Astrocyte (in vitro differentiated cells and primary cell): ENCODE data around the gene BCL7C. TPM values are rescaled to one million over a fixed set of nuclear protein-coding genes. Genes with fewer than 3 reads are reported as not detected.

Source experiments
- DNase-seq: peaks from one replicate; pipeline ENCODE4 v3.0.0-alpha.2; 2010; ENCODE audit warnings: low read depth
- FAIRE-seq: peaks from 2 replicates; lab custom pipeline; 2011; peaks lifted over from hg19 to GRCh38; lab: Jason Lieb, UNC
- H2AFZ ChIP-seq: 2 replicates; pipeline ENCODE4 v1.6.0; 2012; ENCODE audit warnings: low read depth, low read length, inconsistent platforms
- H3K27ac ChIP-seq: 2 replicates; pipeline ENCODE4 v1.5.1; 2011; ENCODE audit warnings: low read depth, low read length, inconsistent platforms
- H3K27me3 ChIP-seq: 2 replicates; pipeline ENCODE4 v1.6.0; 2011; ENCODE audit warnings: low read length, inconsistent platforms; ENCODE audit not compliant: insufficient read depth
- H3K36me3 ChIP-seq: 2 replicates; pipeline ENCODE4 v1.5.1; 2011; ENCODE audit warnings: low read length, inconsistent platforms; ENCODE audit not compliant: insufficient read depth
- H3K4me1 ChIP-seq: 2 replicates; pipeline ENCODE4 v1.5.1; 2011; ENCODE audit warnings: low read length, inconsistent platforms; ENCODE audit not compliant: insufficient read depth
- H3K4me2 ChIP-seq: 2 replicates; pipeline ENCODE4 v1.6.0; 2012; ENCODE audit warnings: low read length, inconsistent platforms
- H3K4me3 ChIP-seq: 2 replicates; pipeline ENCODE4 v1.5.1; 2011; ENCODE audit warnings: low read depth, mild to moderate bottlenecking, low read length, inconsistent platforms; ENCODE audit not compliant: insufficient read depth
- H3K79me2 ChIP-seq: 2 replicates; pipeline ENCODE4 v1.6.0; 2012; ENCODE audit warnings: mild to moderate bottlenecking, low read length, inconsistent platforms; ENCODE audit not compliant: insufficient read depth
- H3K9ac ChIP-seq: 2 replicates; pipeline ENCODE4 v1.6.0; 2012; ENCODE audit warnings: mild to moderate bottlenecking, low read length, inconsistent platforms
- H3K9me3 ChIP-seq: 2 replicates; pipeline ENCODE4 v1.5.1; 2012; ENCODE audit warnings: low read depth, mild to moderate bottlenecking, low read length, inconsistent platforms; ENCODE audit not compliant: insufficient read depth
- H4K20me1 ChIP-seq: 2 replicates; pipeline ENCODE4 v1.6.0; 2012; ENCODE audit warnings: low read length, inconsistent platforms; ENCODE audit not compliant: insufficient read depth
- H3K27ac Mint-ChIP-seq: one replicate; pipeline ENCODE4 v1.8.0; 2021; ENCODE audit warnings: mild to moderate bottlenecking, mixed read lengths; ENCODE audit not compliant: unreplicated experiment
- H3K27me3 Mint-ChIP-seq: one replicate; pipeline ENCODE4 v1.8.0; 2021; ENCODE audit warnings: low read depth, mixed read lengths; ENCODE audit not compliant: unreplicated experiment
- H3K36me3 Mint-ChIP-seq: one replicate; pipeline ENCODE4 v1.8.0; 2021; ENCODE audit warnings: low read depth, mixed read lengths; ENCODE audit not compliant: unreplicated experiment
- H3K4me1 Mint-ChIP-seq: one replicate; pipeline ENCODE4 v1.8.0; 2021; ENCODE audit warnings: low read depth, mixed read lengths; ENCODE audit not compliant: unreplicated experiment
- H3K4me3 Mint-ChIP-seq: one replicate; pipeline ENCODE4 v1.8.0; 2021; ENCODE audit warnings: mild to moderate bottlenecking, moderate library complexity, mixed read lengths; ENCODE audit not compliant: unreplicated experiment
- H3K9me3 Mint-ChIP-seq: one replicate; pipeline ENCODE4 v1.8.0; 2021; ENCODE audit warnings: mild to moderate bottlenecking, mixed read lengths; ENCODE audit not compliant: unreplicated experiment
- CTCF ChIP-seq: IDR thresholded peaks from 2 replicates; pipeline ENCODE4 v1.5.1; 2011; ENCODE audit warnings: low read depth, mild to moderate bottlenecking, inconsistent platforms, low read length, moderate library complexity; ENCODE audit not compliant: insufficient read depth
- EZH2 ChIP-seq: IDR thresholded peaks from 2 replicates; pipeline ENCODE4 v1.6.1; 2012; ENCODE audit warnings: mild to moderate bottlenecking, low read length, inconsistent platforms; ENCODE audit not compliant: insufficient read depth
- total RNA-seq: library from RNA; stranded (reverse); gene quantifications from 2 replicates; pipeline ENCODE4 v1.2.1, GENCODE V29; 2021

BCL7C gene
- total RNA-seq, 1 donor from 2014 or later = 40.7 TPM

DNA sequence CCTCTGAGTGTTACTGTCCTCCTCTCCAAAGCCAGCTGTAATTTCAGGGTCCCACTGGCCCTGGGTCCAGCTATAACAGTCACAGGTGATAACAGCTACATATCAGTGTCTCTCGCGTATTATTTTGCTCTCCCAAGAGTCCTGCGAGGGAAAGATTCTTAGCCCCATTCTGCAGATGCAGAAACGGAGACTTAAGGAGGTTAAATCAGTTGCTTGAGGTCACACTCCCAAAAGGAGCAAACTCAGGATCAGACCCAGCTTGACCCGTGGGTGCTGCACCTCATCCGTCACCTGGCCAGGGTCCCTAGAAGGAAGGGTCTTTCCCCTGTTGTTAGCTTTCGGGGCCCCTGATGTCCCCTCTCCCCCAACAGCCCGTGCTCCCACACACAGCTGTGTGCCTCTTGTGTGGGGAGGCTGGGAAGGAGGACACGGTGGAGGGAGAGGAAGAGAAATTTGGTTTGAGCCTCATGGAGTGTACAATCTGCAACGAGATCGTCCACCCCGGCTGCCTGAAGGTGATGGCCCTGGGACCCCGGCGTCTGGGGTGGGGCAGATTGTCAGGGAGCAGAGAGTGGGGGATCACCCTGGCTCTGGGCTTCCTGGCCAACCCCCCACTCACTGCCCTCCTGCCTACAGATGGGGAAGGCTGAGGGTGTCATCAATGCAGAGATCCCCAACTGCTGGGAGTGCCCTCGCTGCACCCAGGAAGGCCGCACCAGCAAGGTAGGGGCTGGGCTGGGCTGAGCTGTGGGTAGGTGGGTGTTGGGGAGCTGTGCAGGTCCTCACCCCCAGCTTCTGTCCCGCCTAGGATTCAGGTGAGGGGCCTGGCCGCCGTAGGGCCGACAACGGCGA is 33.3 kb upstream of the BCL7C start:
- Histone ChIP-seq H3K79me2 (peaks cover 15% of the 10 kb centered on the region), H3K9me3 (no peaks in the 10 kb centered on the region), H3K4me2 (no peak overlapping the region), H2AFZ (no peak overlapping the region), H3K4me3 (no peak overlapping the region), H4K20me1 (peaks cover 44% of the 10 kb centered on the region), H3K9ac (no peak overlapping the region), H3K27ac (no peak overlapping the region), H3K27me3 (no peaks in the 10 kb centered on the region), H3K4me1 (peaks cover 10% of the 10 kb centered on the region), H3K36me3 (peaks cover 17% of the 10 kb centered on the region)
- Mint-ChIP-seq H3K4me1 (peaks cover 11% of the 10 kb centered on the region), H3K9me3 (no peaks in the 10 kb centered on the region), H3K27me3 (no peaks in the 10 kb centered on the region), H3K27ac (no peak overlapping the region), H3K36me3 (peaks cover under 1% of the 10 kb centered on the region), H3K4me3 (peak overlapping the region; percentile 43)
- FAIRE-seq (no peak), DNase-seq (no peak)
- TF ChIP-seq EZH2 (no peak), CTCF (no peak)

GRCh38 chr16:30925995-30926811 is 32.3 kb upstream of the BCL7C start:
- Histone ChIP-seq H3K27me3 (no peaks in the 10 kb centered on the region), H3K79me2 (peaks cover 15% of the 10 kb centered on the region), H3K9ac (no peak overlapping the region), H3K4me2 (peak overlapping the region; percentile 12), H3K36me3 (peaks cover 11% of the 10 kb centered on the region), H3K4me3 (no peak overlapping the region), H3K9me3 (no peaks in the 10 kb centered on the region), H3K4me1 (peaks cover 19% of the 10 kb centered on the region), H2AFZ (no peak overlapping the region), H4K20me1 (peaks cover 41% of the 10 kb centered on the region), H3K27ac (no peak overlapping the region)
- peak overlapping the region; percentile 55 for H3K27ac Mint-ChIP-seq
- H3K4me1 Mint-ChIP-seq = peaks cover 11% of the 10 kb centered on the region
- peak overlapping the region; percentile 76 for H3K4me3 Mint-ChIP-seq
- FAIRE-seq = no peak
- H3K9me3 Mint-ChIP-seq = no peaks in the 10 kb centered on the region
- peaks cover 2% of the 10 kb centered on the region for H3K36me3 Mint-ChIP-seq
- H3K27me3 Mint-ChIP-seq = no peaks in the 10 kb centered on the region
- TF ChIP-seq CTCF (no peak), EZH2 (no peak)
- DNase-seq = no peak
